ENCODE results near the gene HDAC10.

DNA sequence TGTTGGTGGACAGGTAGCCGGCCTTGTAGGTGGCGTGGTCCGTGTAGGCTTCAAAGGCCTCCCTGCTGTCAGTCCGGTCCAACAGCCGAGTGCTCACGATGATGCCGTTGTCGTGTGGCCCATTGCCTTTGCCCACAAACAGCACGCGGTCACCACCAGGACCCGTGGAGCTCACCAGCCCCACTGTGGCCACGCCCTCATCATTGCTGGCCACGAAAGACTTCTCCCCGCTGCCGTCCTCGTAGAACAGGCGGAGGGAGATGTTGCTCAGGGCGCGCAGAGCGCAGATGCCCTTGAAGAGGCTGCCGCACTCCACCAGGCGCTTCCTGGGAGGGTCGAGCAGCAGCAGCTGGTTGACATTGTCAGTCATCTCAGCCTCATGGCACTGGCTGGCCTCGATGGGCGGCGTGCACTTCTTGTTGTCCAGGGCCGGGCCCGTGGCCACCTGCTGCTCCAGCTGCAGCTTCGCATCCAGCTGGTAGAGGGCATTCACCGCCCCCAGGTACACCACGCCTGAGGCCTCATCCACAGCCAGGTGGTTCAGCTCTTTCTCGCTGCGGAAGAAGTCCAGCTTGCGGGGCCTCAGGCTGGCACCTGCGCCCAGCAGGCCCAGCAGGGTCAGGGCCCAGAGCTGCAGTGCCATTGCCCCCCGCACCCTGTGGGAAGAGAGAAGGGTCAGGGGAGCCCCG is 39.0 kb upstream of the HDAC10 start:
- TF ChIP-seq, protein P1, sequence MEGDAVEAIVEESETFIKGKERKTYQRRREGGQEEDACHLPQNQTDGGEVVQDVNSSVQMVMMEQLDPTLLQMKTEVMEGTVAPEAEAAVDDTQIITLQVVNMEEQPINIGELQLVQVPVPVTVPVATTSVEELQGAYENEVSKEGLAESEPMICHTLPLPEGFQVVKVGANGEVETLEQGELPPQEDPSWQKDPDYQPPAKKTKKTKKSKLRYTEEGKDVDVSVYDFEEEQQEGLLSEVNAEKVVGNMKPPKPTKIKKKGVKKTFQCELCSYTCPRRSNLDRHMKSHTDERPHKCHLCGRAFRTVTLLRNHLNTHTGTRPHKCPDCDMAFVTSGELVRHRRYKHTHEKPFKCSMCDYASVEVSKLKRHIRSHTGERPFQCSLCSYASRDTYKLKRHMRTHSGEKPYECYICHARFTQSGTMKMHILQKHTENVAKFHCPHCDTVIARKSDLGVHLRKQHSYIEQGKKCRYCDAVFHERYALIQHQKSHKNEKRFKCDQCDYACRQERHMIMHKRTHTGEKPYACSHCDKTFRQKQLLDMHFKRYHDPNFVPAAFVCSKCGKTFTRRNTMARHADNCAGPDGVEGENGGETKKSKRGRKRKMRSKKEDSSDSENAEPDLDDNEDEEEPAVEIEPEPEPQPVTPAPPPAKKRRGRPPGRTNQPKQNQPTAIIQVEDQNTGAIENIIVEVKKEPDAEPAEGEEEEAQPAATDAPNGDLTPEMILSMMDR (IDR thresholded peaks at IDR 0.05) = no peak
- TF ChIP-seq POLR2A (IDR thresholded peaks at IDR 0.05) = no peak
- no peak for TF ChIP-seq EP300 (IDR thresholded peaks at IDR 0.05)

Data from tibial nerve (tissue), 4 donors.